ENCODE data around the gene LRP1. TPM values are rescaled to one million over a fixed set of nuclear protein-coding genes. Genes with fewer than 3 reads are reported as not detected.
A peak's percentile ranks its signal among the peaks of the same experiment; 100 is the strongest.

The LRP1 gene
- total RNA-seq, 4 donors from 2014 or later, result 128 to 312 (median 207) TPM

DNA sequence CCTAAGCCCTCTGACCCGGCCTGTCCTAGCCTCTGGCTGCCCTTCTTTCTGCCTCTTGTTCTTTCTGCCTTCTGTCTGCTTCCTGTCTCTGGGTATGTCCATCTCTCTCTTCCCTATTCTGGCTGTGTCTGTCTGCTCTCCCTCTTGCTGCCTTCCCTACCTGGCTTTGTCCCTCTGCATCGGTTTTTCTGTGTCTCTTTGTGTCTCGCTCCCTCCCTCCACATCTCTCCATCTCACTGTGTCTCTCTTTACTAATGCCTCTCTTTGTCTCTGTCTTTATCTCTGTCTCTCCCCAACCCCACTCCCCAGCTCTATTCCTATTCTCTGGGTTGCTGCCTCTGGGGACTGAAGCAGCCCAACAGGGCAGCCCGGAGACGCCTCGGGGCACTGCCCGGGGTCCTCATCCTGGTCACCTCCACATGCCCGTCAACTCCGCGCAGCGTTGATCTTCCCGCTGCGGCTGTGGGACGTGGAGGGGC is 111.3 kb downstream of the LRP1 start:
- Histone ChIP-seq H3K36me3 (no peaks in the 10 kb centered on the region), H3K27me3 (peaks cover 0 to 42% of the 10 kb centered on the region in 2 donors), H3K27ac (peak overlapping the region in 1 of 4 donors; percentile 55), H3K4me1 (peaks cover 5 to 76% (median 51%) of the 10 kb centered on the region in 4 donors), H3K9me3 (no peaks in the 10 kb centered on the region), H3K4me3 (peak overlapping the region; percentile 29 to 59 (median 56))
- TF ChIP-seq POLR2A (IDR thresholded peaks at IDR 0.05), result no peak
- no peak for TF ChIP-seq CTCF (IDR thresholded peaks at IDR 0.05)
- no peak for DNase-seq

DNA sequence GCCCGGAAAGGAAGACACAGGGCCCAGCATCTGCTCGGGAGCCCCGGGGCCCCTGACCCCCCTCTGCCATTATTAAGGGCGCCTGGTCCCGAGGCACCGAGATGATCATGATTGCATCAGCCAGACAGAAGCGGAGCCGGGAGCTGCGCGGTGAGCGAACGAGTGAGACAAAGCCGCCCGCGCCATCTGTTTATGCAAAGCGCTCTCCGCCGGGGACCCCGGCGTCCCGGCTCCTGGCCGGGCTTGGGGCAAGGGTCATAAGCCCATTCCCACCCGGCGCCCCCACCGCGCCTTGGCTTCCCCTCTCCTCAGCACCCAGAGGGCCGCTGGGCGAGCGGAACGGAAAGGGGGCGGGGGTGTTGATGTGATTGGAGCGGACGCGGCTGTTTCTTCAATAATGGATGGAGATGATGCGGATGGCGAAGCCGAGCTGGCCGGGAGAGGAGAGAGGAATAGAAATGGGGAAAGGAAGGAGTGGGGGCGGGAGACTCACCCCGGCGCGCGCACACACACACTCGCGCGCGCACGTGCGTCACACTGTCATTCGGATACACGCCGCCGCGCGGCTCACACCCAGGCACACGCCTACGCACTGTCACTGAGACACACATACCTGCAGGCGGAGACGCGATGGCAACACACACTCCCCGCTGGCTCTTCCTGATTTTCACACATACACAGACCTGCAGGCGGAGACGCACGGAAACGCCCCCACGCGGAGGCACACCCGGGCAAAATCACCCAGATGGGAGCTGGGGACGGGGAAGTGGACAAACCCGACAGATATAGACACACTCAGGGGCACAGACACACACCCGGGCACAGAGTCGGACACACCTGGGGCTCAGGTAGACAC is 112.0 kb downstream of the LRP1 start:
- peak; percentile 68 to 88 (median 85) for DNase-seq
- peak in 4 of 6 experiments; percentile 8 to 29 (median 14) for TF ChIP-seq CTCF (IDR thresholded peaks at IDR 0.05)
- no peak for TF ChIP-seq POLR2A (IDR thresholded peaks at IDR 0.05)
- H3K27me3 ChIP-seq, result peaks cover 0 to 42% of the 10 kb centered on the region in 2 donors
- H3K4me1 ChIP-seq, result peaks cover 5 to 76% (median 48%) of the 10 kb centered on the region in 4 donors
- H3K4me3 ChIP-seq, result peak overlapping the region; percentile 29 to 59 (median 56)
- no peaks in the 10 kb centered on the region for H3K36me3 ChIP-seq
- peak overlapping the region in 1 of 4 donors; percentile 55 for H3K27ac ChIP-seq
- no peaks in the 10 kb centered on the region for H3K9me3 ChIP-seq

DNA sequence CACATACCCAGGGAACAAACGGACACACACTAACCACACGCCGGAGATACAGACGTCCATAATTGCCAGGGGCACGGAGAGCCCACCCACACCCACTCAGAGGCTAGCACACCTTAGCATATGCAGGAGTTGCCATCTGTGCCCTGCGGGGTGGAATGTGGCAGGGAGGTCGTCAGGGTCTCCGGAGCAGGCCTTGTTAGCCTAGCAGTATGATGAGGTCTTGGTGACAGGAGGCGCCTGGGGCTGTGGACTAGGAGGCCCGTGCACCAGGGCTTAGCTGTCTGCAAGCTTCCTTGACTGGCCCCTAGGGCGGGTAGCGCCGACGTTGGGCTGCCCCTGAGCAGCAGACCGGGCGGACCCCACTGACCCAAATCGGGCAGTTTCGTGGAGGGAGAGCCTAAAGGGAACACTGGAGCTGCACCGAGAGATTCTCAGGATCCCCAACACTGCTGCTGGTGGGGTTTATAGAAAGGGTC is 112.7 kb downstream of the LRP1 start:
- DNase-seq, result peak in 1 of 3 donors; percentile 53
- no peaks in the 10 kb centered on the region for H3K9me3 ChIP-seq
- H3K4me1 ChIP-seq, result peaks cover 5 to 74% (median 47%) of the 10 kb centered on the region in 4 donors
- no peak for TF ChIP-seq CTCF (IDR thresholded peaks at IDR 0.05)
- no peak for TF ChIP-seq POLR2A (IDR thresholded peaks at IDR 0.05)
- no peaks in the 10 kb centered on the region for H3K36me3 ChIP-seq
- peak overlapping the region in 3 of 4 donors; percentile 54 to 59 (median 59) for H3K4me3 ChIP-seq
- H3K27me3 ChIP-seq, result peaks cover 0 to 42% of the 10 kb centered on the region in 2 donors
- H3K27ac ChIP-seq, result peak overlapping the region in 1 of 4 donors; percentile 55

DNA sequence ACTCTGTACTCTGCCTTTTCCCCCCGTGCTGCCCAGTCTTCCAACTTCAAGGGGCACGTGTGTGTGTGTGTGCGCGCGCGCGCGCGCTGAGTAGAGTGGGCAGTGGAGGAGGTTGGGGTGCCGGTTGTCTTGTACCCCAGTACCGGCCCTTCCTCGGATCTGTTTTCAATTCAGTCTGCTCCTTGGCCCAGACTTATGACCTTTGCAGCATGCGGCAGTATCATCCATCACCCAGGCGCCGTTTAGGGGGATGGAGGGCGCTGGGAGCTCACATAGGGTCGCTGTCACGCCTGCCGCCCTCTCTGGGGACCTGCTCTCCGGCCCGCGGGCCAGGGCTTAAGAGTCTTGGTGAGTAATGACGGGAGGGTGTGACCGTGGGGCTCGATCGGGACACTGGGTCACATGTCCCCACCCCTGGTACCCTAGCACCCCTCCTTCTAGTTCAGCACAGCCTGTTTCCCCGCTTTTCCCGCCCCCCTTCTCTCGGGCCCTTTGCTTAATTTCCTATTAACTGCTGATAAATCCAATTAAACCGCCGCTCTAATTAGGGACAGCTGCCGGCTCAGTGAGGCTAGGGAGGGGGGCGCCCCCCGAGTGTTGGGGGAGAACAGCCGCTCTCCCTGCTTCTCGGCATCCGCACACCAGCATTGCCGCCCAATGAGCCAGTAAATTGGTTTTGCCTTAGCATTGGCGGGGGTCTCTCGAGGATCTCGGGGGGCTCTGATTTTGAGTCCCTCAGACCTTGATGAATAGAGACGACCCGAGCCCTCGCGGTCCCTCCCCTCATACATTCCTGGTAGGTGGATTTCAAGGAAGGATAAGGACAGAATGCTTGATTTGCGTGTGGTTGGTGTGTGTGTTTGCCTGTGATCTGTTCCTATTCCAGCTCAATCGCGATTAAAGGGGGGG is 113.4 kb downstream of the LRP1 start:
- no peak overlapping the region for H3K27ac ChIP-seq
- H3K36me3 ChIP-seq, result no peaks in the 10 kb centered on the region
- peaks cover 0 to 42% of the 10 kb centered on the region in 2 donors for H3K27me3 ChIP-seq
- no peaks in the 10 kb centered on the region for H3K9me3 ChIP-seq
- DNase-seq, result peak in 1 of 3 donors; percentile 46
- H3K4me1 ChIP-seq, result peaks cover 5 to 67% (median 45%) of the 10 kb centered on the region in 4 donors
- no peak overlapping the region for H3K4me3 ChIP-seq
- TF ChIP-seq POLR2A (IDR thresholded peaks at IDR 0.05) (no peak), CTCF (IDR thresholded peaks at IDR 0.05) (no peak)

GRCh38 chr12:57242329-57242690 is 114.0 kb downstream of the LRP1 start:
- Histone ChIP-seq H3K4me1 (peaks cover 5 to 63% (median 45%) of the 10 kb centered on the region in 4 donors), H3K9me3 (no peaks in the 10 kb centered on the region), H3K27me3 (peaks cover 0 to 42% of the 10 kb centered on the region in 2 donors), H3K36me3 (no peaks in the 10 kb centered on the region), H3K27ac (peak overlapping the region in 1 of 4 donors; percentile 13), H3K4me3 (peak overlapping the region in 3 of 4 donors; percentile 39 to 44 (median 39))
- TF ChIP-seq CTCF (IDR thresholded peaks at IDR 0.05) (no peak), POLR2A (IDR thresholded peaks at IDR 0.05) (no peak)
- peak in 2 of 3 donors; percentile 61 to 72 for DNase-seq

All from Peyer's patch (tissue), 4 donors.